IMR-90 (cell line): ENCODE data around the gene CCR8. TPM values are rescaled to one million over a fixed set of nuclear protein-coding genes. Genes with fewer than 3 reads are reported as not detected.

Source experiments
- ATAC-seq: fragments of 200-7000 bp; cut with Tn5 transposase; 2 replicates; pipeline ENCODE4 v1.9.1; 2020; ENCODE audit warnings: low read depth, mild to moderate bottlenecking, moderate library complexity
- BruUV-seq: library from RNA; stranded (reverse); fragments of 400-500 nt; replicated peaks from 2 replicates; lab custom pipeline; 2021; lab: Mats Ljungman, UMichigan
- CTCF ChIA-PET: fragments of 300-600 bp; formaldehyde crosslinking; extraction: SDS; loops from one replicate; lab custom pipeline; 2021; ENCODE audit warnings: antibody characterized with exemption; lab: Yijun Ruan, JAX
- POLR2A ChIA-PET: fragments of 300-600 bp; sonication (Branson Sonifier 250); formaldehyde crosslinking; loops from one replicate; lab custom pipeline; 2022; ENCODE audit warnings: antibody characterized with exemption; ENCODE audit not compliant: unreplicated experiment; lab: Charles Lee
- DNase-seq: peaks from one replicate; pipeline ENCODE4 v3.0.0; 2013
- H2AFZ ChIP-seq: replicated peaks from 2 replicates; pipeline ENCODE3; 2013; ENCODE audit warnings: low read length, mild to moderate bottlenecking; ENCODE audit not compliant: poor library complexity
- H2AK5ac ChIP-seq: 2 replicates; pipeline ENCODE4 v1.6.1; 2013; ENCODE audit warnings: low read depth, low read length, inconsistent platforms
- H2AK9ac ChIP-seq: replicated peaks from 2 replicates; pipeline ENCODE3; 2013; ENCODE audit warnings: mild to moderate bottlenecking, low read depth, low read length, moderate library complexity; ENCODE audit not compliant: poor library complexity
- H2BK120ac ChIP-seq: 2 replicates; pipeline ENCODE4 v1.6.1; 2013; ENCODE audit warnings: low read depth, low read length, inconsistent platforms
- H2BK15ac ChIP-seq: 3 replicates; pipeline ENCODE4 v1.6.1; 2013; ENCODE audit warnings: low read depth, low read length, inconsistent platforms
- H2BK20ac ChIP-seq: 2 replicates; pipeline ENCODE4 v1.6.1; 2013; ENCODE audit warnings: low read depth, mild to moderate bottlenecking, inconsistent platforms, low read length, moderate library complexity
- H2BK5ac ChIP-seq: 2 replicates; pipeline ENCODE4 v1.6.1; 2013; ENCODE audit warnings: mild to moderate bottlenecking, low read depth, low read length, inconsistent platforms; ENCODE audit not compliant: poor library complexity, severe bottlenecking
- H3K14ac ChIP-seq: replicated peaks from 2 replicates; pipeline ENCODE4 v1.6.1; 2013; ENCODE audit warnings: low read depth, low read length, inconsistent platforms
- H3K18ac ChIP-seq: 2 replicates; pipeline ENCODE4 v1.6.1; 2013; ENCODE audit warnings: low read depth, low read length, control low read depth
- H3K23ac ChIP-seq: 2 replicates; pipeline ENCODE4 v1.6.1; 2013; ENCODE audit warnings: low read depth, low read length, inconsistent platforms
- H3K27ac ChIP-seq: 2 replicates; pipeline ENCODE4 v1.5.1; 2013; ENCODE audit warnings: mild to moderate bottlenecking, control low read depth, low read length; ENCODE audit not compliant: insufficient read depth
- H3K27me3 ChIP-seq: 2 replicates; pipeline ENCODE4 v1.6.1; 2013; ENCODE audit warnings: low read length; ENCODE audit not compliant: control insufficient read depth, insufficient read depth
- H3K36me3 ChIP-seq: 2 replicates; pipeline ENCODE4 v1.6.1; 2013; ENCODE audit warnings: low read length, mixed read lengths; ENCODE audit not compliant: control insufficient read depth, insufficient read depth
- H3K4ac ChIP-seq: 2 replicates; pipeline ENCODE4 v1.6.1; 2013; ENCODE audit warnings: low read depth, low read length, inconsistent platforms
- H3K4me1 ChIP-seq: 2 replicates; pipeline ENCODE4 v1.6.1; 2013; ENCODE audit warnings: low read length, mixed read lengths; ENCODE audit not compliant: control insufficient read depth, insufficient read depth
- H3K4me2 ChIP-seq: 2 replicates; pipeline ENCODE4 v1.6.1; 2013; ENCODE audit warnings: low read depth, mild to moderate bottlenecking, control low read depth, low read length, moderate library complexity
- H3K4me3 ChIP-seq: 2 replicates; pipeline ENCODE4 v1.5.1; 2013; ENCODE audit warnings: low read depth, mild to moderate bottlenecking, control low read depth, low read length, moderate library complexity; ENCODE audit not compliant: insufficient read depth
- H3K56ac ChIP-seq: 2 replicates; pipeline ENCODE4 v1.6.1; 2013; ENCODE audit warnings: low read length, inconsistent platforms; ENCODE audit not compliant: insufficient read depth; ENCODE audit errors: extremely low read depth
- H3K79me1 ChIP-seq, 2 experiments: 2 replicates each; pipeline ENCODE4 v1.6.1; 2013; ENCODE audit warnings: low read length in 2 of 2, inconsistent platforms in 1 of 2, low read depth in 1 of 2
- H3K9ac ChIP-seq: 2 replicates; pipeline ENCODE4 v1.6.1; 2013; ENCODE audit warnings: low read depth, low read length, control low read depth
- H3K9me1 ChIP-seq: 2 replicates; pipeline ENCODE4 v1.6.1; 2013; ENCODE audit warnings: low read length, inconsistent platforms; ENCODE audit not compliant: insufficient read depth
- H3K9me3 ChIP-seq: 2 replicates; pipeline ENCODE4 v1.6.1; 2013; ENCODE audit warnings: low read length; ENCODE audit not compliant: control insufficient read depth, insufficient read depth
- H4K20me1 ChIP-seq: 2 replicates; pipeline ENCODE4 v1.6.1; 2013; ENCODE audit warnings: low read length, inconsistent platforms; ENCODE audit not compliant: insufficient read depth
- H4K5ac ChIP-seq: 2 replicates; pipeline ENCODE4 v1.6.1; 2013; ENCODE audit warnings: mild to moderate bottlenecking, low read depth, low read length, control low read depth
- H4K8ac ChIP-seq, 2 experiments: 2 replicates each; pipeline ENCODE4 v1.6.1; 2013; ENCODE audit warnings: low read depth in 2 of 2, low read length in 2 of 2, control low read depth in 1 of 2, inconsistent platforms in 1 of 2
- H4K91ac ChIP-seq: 2 replicates; pipeline ENCODE4 v1.6.1; 2013; ENCODE audit warnings: low read depth, low read length, inconsistent platforms; ENCODE audit not compliant: insufficient read depth
- MAZ ChIP-seq: IDR thresholded peaks from 2 replicates; pipeline ENCODE4 v1.6.1; 2012; ENCODE audit warnings: low read depth, mild to moderate bottlenecking, low read length, improper control_type of control experiment, moderate library complexity, borderline replicate concordance
- USF2 ChIP-seq: fragments of 150-350 bp; IDR thresholded peaks from 2 replicates; pipeline ENCODE4 v1.6.1; 2017; ENCODE audit warnings: mild to moderate bottlenecking, antibody characterized with exemption, low read length, low read depth
- dilution Hi-C: fragments of 300-500 bp; cut with HindIII; formaldehyde crosslinking; loops from one replicate; pipeline ENCODE4 v1.14.3; 2018; ENCODE audit warnings: low sequenced_read_pairs; ENCODE audit not compliant: unreplicated experiment
- in situ Hi-C: fragments of 300-500 bp; cut with MboI; formaldehyde crosslinking; loops from 3 replicates; pipeline ENCODE4 v1.14.3; 2019; ENCODE audit warnings: low sequenced_read_pairs, inconsistent platforms, mixed read lengths
- intact Hi-C: fragments of 100-400 bp; cut with micrococcal nuclease; formaldehyde crosslinking; loops from 2 replicates; pipeline ENCODE4 v1.10.0; 2022
- polyA plus RNA-seq, 3 experiments: library from polyadenylated mRNA; depleted of rRNA; stranded (reverse); fragments of >200 nt; gene quantifications; 2 replicates each; pipeline ENCODE4 v1.2.3, GENCODE V29; 2012; ENCODE audit warnings: low replicate concordance in 1 of 3
- total RNA-seq: library from RNA; depleted of rRNA; stranded (reverse); fragments of >200 nt; gene quantifications from 2 replicates; pipeline ENCODE4 v1.2.3, GENCODE V29; 2012

CCR8 gene
- total and polyA plus RNA-seq, 2 of the 4 experiments (the other 2 are of a cell fraction) = not detected

GRCh38 chr3:39322936-39323335 is 6.6 kb upstream of the CCR8 start:
- no peak overlapping the region for H3K9ac ChIP-seq
- no peaks in the 10 kb centered on the region for H3K4me1 ChIP-seq
- H4K5ac ChIP-seq = no peak overlapping the region
- no peak overlapping the region for H3K4me3 ChIP-seq
- BruUV-seq = no TSS peak
- no peak for ATAC-seq
- no peak overlapping the region for H3K27ac ChIP-seq
- H3K18ac ChIP-seq = no peak overlapping the region
- in situ Hi-C loops (no loop called here), intact Hi-C loops (no loop called here), dilution Hi-C loops (no loop called here)
- ChIA-PET CTCF (no interaction called here), POLR2A (no interaction called here)
- no peak overlapping the region for H3K4me2 ChIP-seq
- no peak overlapping the region for H4K8ac ChIP-seq
- no peaks in the 10 kb centered on the region; the same call in none of the 2 replicates for H3K27me3 ChIP-seq
- TF ChIP-seq MAZ = no peak
- no peak for TF ChIP-seq USF2
- no peaks in the 10 kb centered on the region for H4K20me1 ChIP-seq
- H3K36me3 ChIP-seq = no peaks in the 10 kb centered on the region
- H3K14ac ChIP-seq = no peak overlapping the region
- no peaks in the 10 kb centered on the region for H3K79me1 ChIP-seq
- no peak overlapping the region for H3K56ac ChIP-seq
- no peak overlapping the region for H4K91ac ChIP-seq
- H3K9me1 ChIP-seq = no peaks in the 10 kb centered on the region
- no peak overlapping the region for H3K23ac ChIP-seq
- no peak overlapping the region for H3K4ac ChIP-seq
- no peak for DNase-seq
- H2BK15ac ChIP-seq = no peak overlapping the region
- no peak overlapping the region for H2AK5ac ChIP-seq
- no peak overlapping the region for H2AFZ ChIP-seq
- H2BK120ac ChIP-seq = no peak overlapping the region
- H3K9me3 ChIP-seq = no peaks in the 10 kb centered on the region
- H2BK20ac ChIP-seq = no peak overlapping the region
- no peak overlapping the region for H2AK9ac ChIP-seq
- no peak overlapping the region for H2BK5ac ChIP-seq
